MM.1S (cell line): ENCODE results near the gene TNRC6C.
"Not testable (repeated sequence)": the region's sequence is repeated elsewhere in the genome, so short reads cannot be mapped to it uniquely, and the experiment has no call there.

ENCODE experiments used
- DNase-seq: peaks from one replicate; pipeline ENCODE4 v3.0.0-alpha.2; 2015
- H2AFZ ChIP-seq: fragments of 300-600 bp; sonication (generic); 2 replicates; pipeline ENCODE4 v1.6.0; 2016; ENCODE audit warnings: antibody characterized with exemption, low read length
- H3F3A ChIP-seq: fragments of 300-600 bp; sonication (generic); 2 replicates; pipeline ENCODE4 v1.6.1; 2016; ENCODE audit warnings: mild to moderate bottlenecking, antibody characterized with exemption, low read length, moderate library complexity, mixed read lengths; ENCODE audit not compliant: insufficient read depth
- H3K27ac ChIP-seq: fragments of 300-600 bp; sonication (generic); 2 replicates; pipeline ENCODE4 v1.5.1; 2016; ENCODE audit warnings: mild to moderate bottlenecking, low read length
- H3K27me3 ChIP-seq: fragments of 300-600 bp; sonication (generic); replicated peaks from 2 replicates; pipeline ENCODE4 v1.6.0; 2016; ENCODE audit warnings: low read length; ENCODE audit not compliant: insufficient read depth
- H3K36me3 ChIP-seq: fragments of 300-600 bp; sonication (generic); replicated peaks from 2 replicates; pipeline ENCODE4 v1.6.1; 2016; ENCODE audit warnings: mild to moderate bottlenecking, low read length, mixed read lengths; ENCODE audit not compliant: insufficient read depth
- H3K4me1 ChIP-seq: fragments of 300-600 bp; sonication (generic); 2 replicates; pipeline ENCODE4 v1.6.1; 2016; ENCODE audit warnings: low read length, mixed read lengths
- H3K4me2 ChIP-seq: fragments of 300-600 bp; sonication (generic); 2 replicates; pipeline ENCODE4 v1.6.0; 2016; ENCODE audit warnings: low read depth, low read length
- H3K4me3 ChIP-seq: fragments of 300-600 bp; sonication (generic); 2 replicates; pipeline ENCODE4 v1.5.1; 2016; ENCODE audit warnings: low read length, mixed read lengths
- H3K79me2 ChIP-seq: fragments of 300-600 bp; sonication (generic); 2 replicates; pipeline ENCODE4 v1.6.1; 2016; ENCODE audit warnings: mixed run types, low read length, mixed read lengths
- H3K9ac ChIP-seq: fragments of 300-600 bp; sonication (generic); 2 replicates; pipeline ENCODE4 v1.6.1; 2016; ENCODE audit warnings: low read length, mixed read lengths
- H3K9me2 ChIP-seq: fragments of 300-600 bp; sonication (generic); replicated peaks from 2 replicates; pipeline ENCODE4 v1.6.1; 2016; ENCODE audit warnings: mild to moderate bottlenecking, low read length, mixed read lengths; ENCODE audit not compliant: insufficient read depth
- H3K9me3 ChIP-seq: fragments of 300-600 bp; sonication (generic); replicated peaks from 2 replicates; pipeline ENCODE4 v1.6.1; 2016; ENCODE audit warnings: mild to moderate bottlenecking, low read length, mixed read lengths; ENCODE audit not compliant: insufficient read depth
- H4K20me1 ChIP-seq: fragments of 300-600 bp; sonication (generic); 2 replicates; pipeline ENCODE4 v1.6.1; 2016; ENCODE audit warnings: mild to moderate bottlenecking, low read length, moderate library complexity, mixed read lengths; ENCODE audit not compliant: insufficient read depth
- CTCF ChIP-seq: fragments of 300-600 bp; sonication (generic); IDR thresholded peaks from 2 replicates; pipeline ENCODE4 v1.5.1; 2016; ENCODE audit warnings: antibody characterized with exemption, low read length, mixed read lengths
- EZH2 ChIP-seq: fragments of 300-600 bp; sonication (generic); optimal IDR thresholded peaks from 2 replicates; pipeline ENCODE3; 2017; ENCODE audit warnings: low read depth, mild to moderate bottlenecking, antibody characterized with exemption, low read length, mixed read lengths
- EZH2phosphoT487 ChIP-seq: fragments of 300-600 bp; sonication (generic); IDR thresholded peaks from 2 replicates; pipeline ENCODE4 v1.6.1; 2018; ENCODE audit warnings: antibody characterized with exemption, low read length

Gene TNRC6C

GRCh38 chr17:78137392-78138203, 179.1 kb downstream of the TNRC6C start:
- H3K9ac ChIP-seq, result no peak overlapping the region
- H4K20me1 ChIP-seq, result 0 out of 2 replicates have a peak, but pooled peaks cover 2% of the 10 kb centered on the region
- H3K9me2 ChIP-seq, result no peaks in the 10 kb centered on the region
- H3K27ac ChIP-seq, result peak overlapping the region; percentile 23; the same call in 1 of the 2 replicates
- peaks cover 35% of the 10 kb centered on the region for H3K4me1 ChIP-seq
- peaks cover 4% of the 10 kb centered on the region for H3K36me3 ChIP-seq
- no peak overlapping the region for H3K4me2 ChIP-seq
- DNase-seq, result peak; percentile 30
- H3K9me3 ChIP-seq, result no peaks in the 10 kb centered on the region
- TF ChIP-seq EZH2 (no peak), EZH2phosphoT487 (no peak), CTCF (peak; percentile 67)
- no peak overlapping the region for H3K4me3 ChIP-seq
- H2AFZ ChIP-seq, result no peak overlapping the region
- H3F3A ChIP-seq, result peaks cover 58% of the 10 kb centered on the region
- H3K27me3 ChIP-seq, result no peaks in the 10 kb centered on the region
- H3K79me2 ChIP-seq, result peaks cover 42% of the 10 kb centered on the region

- no peak for DNase-seq
- H3K4me1 ChIP-seq, result peaks cover 33% of the 10 kb centered on the region
- H3K9ac ChIP-seq, result no peak overlapping the region
- peaks cover 34% of the 10 kb centered on the region for H3K79me2 ChIP-seq
- H3K9me2 ChIP-seq, result no peaks in the 10 kb centered on the region
- no peak overlapping the region for H3K4me2 ChIP-seq
- no peaks in the 10 kb centered on the region for H3K9me3 ChIP-seq
- H4K20me1 ChIP-seq, result 0 out of 2 replicates have a peak, but pooled peaks cover 2% of the 10 kb centered on the region
- no peak overlapping the region for H3K27ac ChIP-seq
- H2AFZ ChIP-seq, result no peak overlapping the region
- no peaks in the 10 kb centered on the region for H3K27me3 ChIP-seq
- no peak overlapping the region for H3K4me3 ChIP-seq
- TF ChIP-seq EZH2phosphoT487 (no peak), EZH2 (no peak), CTCF (no peak)
- peaks cover 4% of the 10 kb centered on the region; the same call in 1 of the 2 replicates for H3K36me3 ChIP-seq
- peaks cover 64% of the 10 kb centered on the region for H3F3A ChIP-seq
Measured at GRCh38 chr17:78138204-78139060, 179.9 kb downstream of the TNRC6C start.

GRCh38 chr17:78139861-78140168, 181.3 kb downstream of the TNRC6C start:
- peaks cover 20% of the 10 kb centered on the region for H3K79me2 ChIP-seq
- H3K27me3 ChIP-seq, H3K9me3 ChIP-seq, DNase-seq, H3K36me3 ChIP-seq, H3K27ac ChIP-seq, H3K4me2 ChIP-seq, H4K20me1 ChIP-seq, H2AFZ ChIP-seq, H3K9ac ChIP-seq, H3K9me2 ChIP-seq, H3K4me3 ChIP-seq: not testable (repeated sequence)
- H3K4me1 ChIP-seq, result peaks cover 41% of the 10 kb centered on the region
- peaks cover 78% of the 10 kb centered on the region for H3F3A ChIP-seq
